ENCODE data around the gene GRHL1. TPM values are rescaled to one million over a fixed set of nuclear protein-coding genes. Genes with fewer than 3 reads are reported as not detected.

Gene GRHL1
- total and polyA plus RNA-seq, 2 experiments from 2014 or later: 2.9 to 4.2 TPM

- Histone ChIP-seq H3K27me3 (ENCODE audit: insufficient read depth) (no peaks in the 10 kb centered on the region), H3K79me2 (replicated peaks; ENCODE audit: insufficient read depth) (no peaks in the 10 kb centered on the region), H3K4me1 (ENCODE audit: insufficient read depth) (no peaks in the 10 kb centered on the region), H3K9me2 (ENCODE audit: insufficient read depth) (no peaks in the 10 kb centered on the region), H3K36me3 (ENCODE audit: insufficient read depth) (no peaks in the 10 kb centered on the region), H3F3A (replicated peaks; ENCODE audit: low read depth) (no peaks in the 10 kb centered on the region), H3K27ac (ENCODE audit: low read depth) (no peak overlapping the region), H3K4me3 (no peak overlapping the region), H3K4me2 (no peak overlapping the region), H2AFZ (no peak overlapping the region), H4K20me1 (replicated peaks; ENCODE audit: insufficient read depth) (no peaks in the 10 kb centered on the region)
- Mint-ChIP-seq H3K4me3 (no peak overlapping the region), H3K27ac (no peak overlapping the region), H3K27me3 (ENCODE audit: insufficient read depth, low read depth, poor library complexity) (no peaks in the 10 kb centered on the region), H3K36me3 (ENCODE audit: low read depth) (no peaks in the 10 kb centered on the region; the same call in 2 of the 3 replicates), H3K4me1 (no peaks in the 10 kb centered on the region; the same call in 2 of the 3 replicates), H3K9me3 (no peaks in the 10 kb centered on the region)
- ATAC-seq: no peak
- DNase-seq (ENCODE audit: low spot score): no peak
- TF ChIP-seq STAT1 (IDR thresholded peaks at IDR 0.05; ENCODE audit: unreplicated experiment) (no peak), CREB1 (CRISPR knock-in tag; IDR thresholded peaks at IDR 0.05; ENCODE audit: low read depth) (no peak), POLR2AphosphoS5 (IDR thresholded peaks at IDR 0.05; ENCODE audit: low read depth) (no peak), JUNB (IDR thresholded peaks at IDR 0.05; ENCODE audit: unreplicated experiment) (no peak), ZNF331 (CRISPR knock-in tag; IDR thresholded peaks at IDR 0.05; ENCODE audit: low read depth) (no peak), CTCF (conservative IDR thresholded peaks at IDR 0.05; ENCODE audit: low read depth in 2 of 2) (no peak), EZH2 (IDR thresholded peaks at IDR 0.05; ENCODE audit: low read depth, unreplicated experiment) (no peak), NANOG (IDR thresholded peaks at IDR 0.05; ENCODE audit: borderline replicate concordance) (no peak), ZNF114 (CRISPR knock-in tag; IDR thresholded peaks at IDR 0.05) (no peak), REST (IDR thresholded peaks at IDR 0.05; ENCODE audit: unreplicated experiment) (no peak), EZH2phosphoT487 (IDR thresholded peaks at IDR 0.05; ENCODE audit: unreplicated experiment) (no peak)
- TF ChIP-seq, protein P1, sequence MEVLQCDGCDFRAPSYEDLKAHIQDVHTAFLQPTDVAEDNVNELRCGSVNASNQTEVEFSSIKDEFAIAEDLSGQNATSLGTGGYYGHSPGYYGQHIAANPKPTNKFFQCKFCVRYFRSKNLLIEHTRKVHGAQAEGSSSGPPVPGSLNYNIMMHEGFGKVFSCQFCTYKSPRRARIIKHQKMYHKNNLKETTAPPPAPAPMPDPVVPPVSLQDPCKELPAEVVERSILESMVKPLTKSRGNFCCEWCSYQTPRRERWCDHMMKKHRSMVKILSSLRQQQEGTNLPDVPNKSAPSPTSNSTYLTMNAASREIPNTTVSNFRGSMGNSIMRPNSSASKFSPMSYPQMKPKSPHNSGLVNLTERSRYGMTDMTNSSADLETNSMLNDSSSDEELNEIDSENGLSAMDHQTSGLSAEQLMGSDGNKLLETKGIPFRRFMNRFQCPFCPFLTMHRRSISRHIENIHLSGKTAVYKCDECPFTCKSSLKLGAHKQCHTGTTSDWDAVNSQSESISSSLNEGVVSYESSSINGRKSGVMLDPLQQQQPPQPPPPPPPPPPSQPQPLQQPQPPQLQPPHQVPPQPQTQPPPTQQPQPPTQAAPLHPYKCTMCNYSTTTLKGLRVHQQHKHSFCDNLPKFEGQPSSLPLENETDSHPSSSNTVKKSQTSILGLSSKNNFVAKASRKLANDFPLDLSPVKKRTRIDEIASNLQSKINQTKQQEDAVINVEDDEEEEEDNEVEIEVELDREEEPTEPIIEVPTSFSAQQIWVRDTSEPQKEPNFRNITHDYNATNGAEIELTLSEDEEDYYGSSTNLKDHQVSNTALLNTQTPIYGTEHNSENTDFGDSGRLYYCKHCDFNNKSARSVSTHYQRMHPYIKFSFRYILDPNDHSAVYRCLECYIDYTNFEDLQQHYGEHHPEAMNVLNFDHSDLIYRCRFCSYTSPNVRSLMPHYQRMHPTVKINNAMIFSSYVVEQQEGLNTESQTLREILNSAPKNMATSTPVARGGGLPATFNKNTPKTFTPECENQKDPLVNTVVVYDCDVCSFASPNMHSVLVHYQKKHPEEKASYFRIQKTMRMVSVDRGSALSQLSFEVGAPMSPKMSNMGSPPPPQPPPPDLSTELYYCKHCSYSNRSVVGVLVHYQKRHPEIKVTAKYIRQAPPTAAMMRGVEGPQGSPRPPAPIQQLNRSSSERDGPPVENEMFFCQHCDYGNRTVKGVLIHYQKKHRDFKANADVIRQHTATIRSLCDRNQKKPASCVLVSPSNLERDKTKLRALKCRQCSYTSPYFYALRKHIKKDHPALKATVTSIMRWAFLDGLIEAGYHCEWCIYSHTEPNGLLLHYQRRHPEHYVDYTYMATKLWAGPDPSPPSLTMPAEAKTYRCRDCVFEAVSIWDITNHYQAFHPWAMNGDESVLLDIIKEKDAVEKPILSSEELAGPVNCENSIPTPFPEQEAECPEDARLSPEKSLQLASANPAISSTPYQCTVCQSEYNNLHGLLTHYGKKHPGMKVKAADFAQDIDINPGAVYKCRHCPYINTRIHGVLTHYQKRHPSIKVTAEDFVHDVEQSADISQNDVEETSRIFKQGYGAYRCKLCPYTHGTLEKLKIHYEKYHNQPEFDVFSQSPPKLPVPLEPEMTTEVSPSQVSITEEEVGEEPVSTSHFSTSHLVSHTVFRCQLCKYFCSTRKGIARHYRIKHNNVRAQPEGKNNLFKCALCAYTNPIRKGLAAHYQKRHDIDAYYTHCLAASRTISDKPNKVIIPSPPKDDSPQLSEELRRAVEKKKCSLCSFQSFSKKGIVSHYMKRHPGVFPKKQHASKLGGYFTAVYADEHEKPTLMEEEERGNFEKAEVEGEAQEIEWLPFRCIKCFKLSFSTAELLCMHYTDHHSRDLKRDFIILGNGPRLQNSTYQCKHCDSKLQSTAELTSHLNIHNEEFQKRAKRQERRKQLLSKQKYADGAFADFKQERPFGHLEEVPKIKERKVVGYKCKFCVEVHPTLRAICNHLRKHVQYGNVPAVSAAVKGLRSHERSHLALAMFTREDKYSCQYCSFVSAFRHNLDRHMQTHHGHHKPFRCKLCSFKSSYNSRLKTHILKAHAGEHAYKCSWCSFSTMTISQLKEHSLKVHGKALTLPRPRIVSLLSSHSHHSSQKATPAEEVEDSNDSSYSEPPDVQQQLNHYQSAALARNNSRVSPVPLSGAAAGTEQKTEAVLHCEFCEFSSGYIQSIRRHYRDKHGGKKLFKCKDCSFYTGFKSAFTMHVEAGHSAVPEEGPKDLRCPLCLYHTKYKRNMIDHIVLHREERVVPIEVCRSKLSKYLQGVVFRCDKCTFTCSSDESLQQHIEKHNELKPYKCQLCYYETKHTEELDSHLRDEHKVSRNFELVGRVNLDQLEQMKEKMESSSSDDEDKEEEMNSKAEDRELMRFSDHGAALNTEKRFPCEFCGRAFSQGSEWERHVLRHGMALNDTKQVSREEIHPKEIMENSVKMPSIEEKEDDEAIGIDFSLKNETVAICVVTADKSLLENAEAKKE (CRISPR knock-in tag; IDR thresholded peaks at IDR 0.05): no peak
- TF ChIP-seq, protein P2, sequence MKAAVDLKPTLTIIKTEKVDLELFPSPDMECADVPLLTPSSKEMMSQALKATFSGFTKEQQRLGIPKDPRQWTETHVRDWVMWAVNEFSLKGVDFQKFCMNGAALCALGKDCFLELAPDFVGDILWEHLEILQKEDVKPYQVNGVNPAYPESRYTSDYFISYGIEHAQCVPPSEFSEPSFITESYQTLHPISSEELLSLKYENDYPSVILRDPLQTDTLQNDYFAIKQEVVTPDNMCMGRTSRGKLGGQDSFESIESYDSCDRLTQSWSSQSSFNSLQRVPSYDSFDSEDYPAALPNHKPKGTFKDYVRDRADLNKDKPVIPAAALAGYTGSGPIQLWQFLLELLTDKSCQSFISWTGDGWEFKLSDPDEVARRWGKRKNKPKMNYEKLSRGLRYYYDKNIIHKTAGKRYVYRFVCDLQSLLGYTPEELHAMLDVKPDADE (IDR thresholded peaks at IDR 0.05): no peak
Measured at GRCh38 chr2:10014418-10015190, 63.1 kb downstream of the GRHL1 start.
